HG02588 (cell line): ENCODE data around the gene FOXN3.

ENCODE experiments used
- ATAC-seq: cut with Tn5 transposase; IDR thresholded peaks from one replicate; pipeline ENCODE4 v1.9.1; 2021; ENCODE audit warnings: mild to moderate bottlenecking, moderate library complexity; ENCODE audit not compliant: unreplicated experiment

Gene FOXN3

DNA sequence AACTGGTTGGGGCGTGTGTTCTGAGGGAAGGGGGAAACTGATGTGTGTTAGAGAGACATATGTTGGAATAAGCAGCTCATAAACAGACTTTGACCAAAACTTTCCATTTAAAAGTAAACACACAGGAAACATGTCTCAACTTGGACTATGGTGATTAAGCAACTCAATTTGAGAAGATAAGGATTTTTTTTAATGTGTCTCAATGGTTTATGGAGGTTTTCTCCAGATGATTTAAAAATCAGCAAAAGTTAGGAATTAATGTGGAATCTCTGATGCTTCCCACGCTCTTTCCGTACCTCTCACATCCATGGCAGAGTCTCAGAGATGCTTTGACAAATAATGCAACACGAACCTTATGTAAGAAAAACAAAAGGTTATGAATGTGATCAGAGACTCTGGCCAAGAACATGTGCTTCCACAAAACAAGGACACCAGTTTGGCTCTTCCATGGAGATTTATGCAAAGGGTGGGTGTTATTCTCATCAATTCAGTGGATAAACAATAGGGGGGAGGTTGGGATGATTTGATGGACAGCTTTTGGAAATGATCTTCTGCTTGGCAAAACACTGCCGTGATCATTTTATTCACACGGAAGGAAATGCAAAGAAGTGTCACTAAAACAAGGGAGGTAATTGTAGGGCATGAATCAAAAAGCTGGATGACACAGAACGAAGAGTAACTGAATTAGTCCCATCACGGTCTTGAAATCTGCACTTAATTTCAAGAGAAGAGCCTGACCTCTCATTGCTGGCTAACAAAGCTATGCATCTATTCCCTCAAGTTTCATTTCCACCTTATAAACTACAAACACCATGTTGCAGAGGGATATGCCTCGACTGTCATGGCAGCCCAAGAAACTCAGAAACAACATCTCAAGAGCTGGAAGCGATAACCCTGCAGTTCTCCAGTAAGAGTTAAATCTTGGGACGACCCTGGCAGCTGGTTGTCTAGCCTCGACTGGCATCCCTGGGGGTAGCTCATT, 76.5 kb downstream of the FOXN3 start:
- ATAC-seq = no peak

DNA sequence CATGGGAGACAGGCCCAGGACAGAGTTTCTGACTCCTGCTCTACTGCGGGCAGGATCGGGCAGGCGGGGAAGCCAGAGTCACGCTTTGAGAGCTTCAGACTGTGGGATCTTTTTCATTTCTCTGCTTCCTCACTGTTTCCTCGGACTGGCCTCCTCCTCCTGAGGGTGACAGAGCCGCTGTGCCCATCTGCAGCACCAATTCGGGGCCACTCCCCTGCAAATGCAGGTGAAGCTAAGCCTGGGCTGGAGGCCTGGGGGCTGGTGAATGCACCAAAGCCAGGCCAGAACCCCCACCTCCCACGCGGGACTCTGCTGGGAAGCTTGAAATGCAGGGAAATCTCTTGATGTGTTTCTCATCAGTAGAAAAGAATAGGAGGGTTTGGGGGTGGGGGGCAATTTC, 77.5 kb downstream of the FOXN3 start:
- ATAC-seq = no peak

DNA sequence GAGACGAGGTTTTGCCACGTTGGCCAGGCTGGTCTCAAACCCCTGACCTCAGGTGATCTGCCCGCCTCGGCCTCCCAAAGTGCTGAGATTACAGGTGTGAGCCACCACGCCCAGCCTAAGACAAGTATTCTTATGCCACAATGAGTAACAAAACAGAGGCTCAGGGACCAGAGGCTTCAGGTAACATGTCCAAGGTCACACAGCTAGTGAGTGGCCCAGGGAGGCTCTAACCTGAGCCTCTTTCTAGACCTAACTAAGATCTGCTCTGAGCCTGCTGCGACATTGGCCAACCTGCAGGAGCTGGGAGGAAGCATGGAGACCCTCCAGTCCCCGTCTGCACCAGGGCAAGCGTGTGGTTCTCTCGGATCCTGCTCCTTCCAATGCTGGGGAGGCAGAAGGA, 77.9 kb downstream of the FOXN3 start:
- ATAC-seq = no peak

DNA sequence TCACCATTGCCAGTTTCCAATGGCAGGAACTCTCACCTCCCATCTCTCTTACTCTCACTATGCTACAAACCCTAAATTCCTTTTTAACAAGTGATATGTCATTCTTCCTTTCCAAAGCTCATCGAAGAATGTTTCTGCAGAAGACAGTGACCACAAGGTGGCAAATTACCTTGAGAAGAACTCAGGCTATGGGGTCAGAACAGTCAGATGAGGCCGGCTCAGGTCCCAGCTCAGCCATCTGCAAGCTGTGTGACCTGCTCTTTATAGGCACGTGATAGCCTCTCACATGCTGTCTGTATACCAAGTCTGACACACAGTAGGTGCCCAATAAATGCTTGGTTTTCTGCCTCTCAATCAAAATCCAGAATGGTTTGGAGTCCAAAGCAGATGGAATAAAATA, 80.7 kb downstream of the FOXN3 start:
- ATAC-seq = no peak

DNA sequence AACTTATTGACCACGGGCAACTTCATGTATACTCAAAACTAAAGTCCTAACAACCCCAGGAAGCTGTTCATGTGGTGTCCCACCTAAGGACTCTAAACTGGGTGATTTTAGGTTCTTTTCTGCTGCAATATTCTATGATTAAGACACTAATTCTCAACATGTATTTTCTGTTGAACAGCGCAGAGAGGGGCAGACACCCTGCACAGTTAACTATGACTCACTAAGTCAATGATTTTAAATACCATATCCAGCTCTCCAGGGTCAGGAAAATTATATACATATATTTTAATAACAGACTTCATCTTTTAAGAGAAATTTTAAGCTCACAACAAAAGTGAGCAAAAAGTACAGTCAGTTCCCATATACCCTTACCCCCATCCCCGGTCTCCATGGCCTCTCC, 85.0 kb downstream of the FOXN3 start:
- no peak for ATAC-seq

DNA sequence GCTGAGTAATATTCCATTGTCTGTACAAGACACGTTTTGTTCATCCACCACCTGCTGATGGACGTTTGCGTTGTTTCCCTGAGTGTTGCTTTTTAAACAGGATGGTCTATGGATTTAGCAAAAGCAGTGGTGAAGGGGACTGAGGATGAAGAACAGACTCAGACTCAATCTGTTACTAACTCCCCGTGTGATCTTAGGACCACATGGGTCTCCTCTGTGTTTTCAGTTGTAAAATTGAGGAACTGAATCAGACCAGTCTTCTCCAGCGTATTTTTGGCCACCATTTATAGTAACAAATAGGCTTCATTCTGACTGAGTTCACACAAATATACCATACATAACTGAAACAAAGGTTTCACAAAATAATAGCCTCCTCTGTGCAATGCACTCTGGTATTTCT, 85.6 kb downstream of the FOXN3 start:
- peak; percentile 83 for ATAC-seq

DNA sequence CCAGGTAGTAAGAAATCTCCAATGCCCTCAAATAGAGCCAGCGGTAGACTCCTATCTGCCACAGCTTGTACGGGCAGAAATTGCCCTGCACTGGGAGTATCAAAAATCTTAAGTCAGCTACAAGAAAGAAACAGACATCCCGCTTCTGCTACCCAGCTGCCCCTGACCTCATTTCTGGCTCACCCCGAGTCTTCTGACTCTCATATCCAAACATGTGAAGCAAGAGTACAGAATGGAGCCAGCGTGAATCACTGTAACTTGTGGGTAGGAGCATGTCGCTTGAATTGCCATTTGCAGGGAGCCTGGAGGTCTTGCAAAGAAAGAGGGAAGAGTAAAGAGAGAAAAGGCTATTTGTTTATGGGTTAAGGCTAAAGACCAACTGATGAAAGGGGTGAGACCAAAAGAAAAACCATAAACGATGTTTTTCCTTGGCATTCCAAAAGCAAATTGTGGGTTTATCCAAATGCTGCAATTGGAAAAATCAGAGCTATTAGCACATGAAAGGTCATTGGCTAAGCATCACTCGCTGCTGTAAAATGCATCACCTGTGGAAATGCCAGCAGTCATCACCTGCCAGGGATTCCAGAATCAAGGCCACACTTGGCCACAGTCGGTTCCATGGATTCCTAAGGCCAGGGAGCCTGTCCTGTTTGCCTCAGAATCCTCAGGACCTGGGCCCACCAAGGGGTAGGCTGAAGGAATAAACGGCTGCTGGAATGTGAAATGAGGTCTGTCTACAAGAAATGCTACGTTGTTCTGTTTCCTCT, 86.6 kb downstream of the FOXN3 start:
- no peak for ATAC-seq

DNA sequence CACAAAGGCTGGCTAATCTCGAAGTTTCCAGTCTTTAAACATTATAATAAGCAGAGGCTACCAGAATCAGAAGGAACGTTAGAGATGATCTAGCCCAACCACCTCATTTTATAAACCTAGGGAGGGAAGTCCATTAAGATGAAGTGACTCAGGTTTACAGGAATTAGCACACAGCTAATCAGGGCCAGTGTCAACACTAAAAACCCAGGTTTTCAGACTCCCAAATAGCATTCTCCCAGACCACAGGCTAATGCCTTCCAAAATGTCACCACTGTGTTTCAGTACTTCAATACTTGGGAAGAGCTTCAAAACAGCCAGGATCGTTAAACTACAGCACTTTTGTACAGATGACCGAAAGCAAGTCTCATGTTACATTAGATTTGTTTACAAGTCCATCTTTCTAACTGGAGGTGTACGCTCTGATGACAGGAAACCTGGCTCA, 89.2 kb downstream of the FOXN3 start:
- no peak for ATAC-seq

DNA sequence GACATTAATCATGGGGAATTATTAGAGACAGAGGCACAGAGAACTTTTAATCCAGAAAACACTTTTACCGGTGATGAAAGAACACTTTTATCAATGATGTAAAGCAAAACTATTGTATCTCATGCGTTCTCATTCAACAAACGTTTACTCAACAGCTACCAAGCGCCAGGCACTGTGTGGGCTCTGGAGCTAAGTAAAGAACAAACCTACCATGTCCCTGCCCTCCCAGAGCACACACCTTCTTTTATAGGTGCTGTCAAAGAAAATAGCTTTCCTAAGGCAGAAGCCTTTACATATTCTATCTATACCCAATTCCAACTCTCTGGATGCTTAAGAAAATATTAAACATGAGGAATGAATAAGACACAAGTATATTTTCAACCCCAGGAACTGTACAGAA, 91.1 kb downstream of the FOXN3 start:
- no peak for ATAC-seq

DNA sequence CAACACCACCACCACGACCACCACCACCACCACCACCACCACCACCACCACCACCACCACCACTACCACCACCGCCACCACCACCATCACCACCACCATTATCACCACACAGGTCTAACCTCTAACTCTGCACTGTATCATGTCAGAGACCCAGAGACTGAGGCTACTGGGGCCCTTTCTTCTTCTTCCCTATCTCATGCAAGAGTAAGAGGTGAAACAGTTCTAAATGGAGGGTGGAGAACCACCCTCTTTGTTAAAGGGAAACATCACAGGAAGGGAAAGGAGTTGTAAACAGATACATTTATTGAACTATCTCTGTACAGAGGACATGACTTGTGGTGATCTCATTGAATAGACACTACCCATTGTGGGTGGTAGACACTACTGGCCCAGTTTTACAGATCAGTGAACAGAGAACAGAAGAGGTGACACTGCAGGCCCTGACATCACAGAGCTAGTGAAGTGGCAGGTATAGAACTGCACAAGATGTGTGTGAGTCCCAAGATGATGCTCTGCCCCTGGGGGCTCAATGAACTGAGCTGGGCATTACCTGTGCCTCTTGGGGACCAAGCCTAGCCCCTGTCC, 91.6 kb downstream of the FOXN3 start:
- ATAC-seq = no peak

DNA sequence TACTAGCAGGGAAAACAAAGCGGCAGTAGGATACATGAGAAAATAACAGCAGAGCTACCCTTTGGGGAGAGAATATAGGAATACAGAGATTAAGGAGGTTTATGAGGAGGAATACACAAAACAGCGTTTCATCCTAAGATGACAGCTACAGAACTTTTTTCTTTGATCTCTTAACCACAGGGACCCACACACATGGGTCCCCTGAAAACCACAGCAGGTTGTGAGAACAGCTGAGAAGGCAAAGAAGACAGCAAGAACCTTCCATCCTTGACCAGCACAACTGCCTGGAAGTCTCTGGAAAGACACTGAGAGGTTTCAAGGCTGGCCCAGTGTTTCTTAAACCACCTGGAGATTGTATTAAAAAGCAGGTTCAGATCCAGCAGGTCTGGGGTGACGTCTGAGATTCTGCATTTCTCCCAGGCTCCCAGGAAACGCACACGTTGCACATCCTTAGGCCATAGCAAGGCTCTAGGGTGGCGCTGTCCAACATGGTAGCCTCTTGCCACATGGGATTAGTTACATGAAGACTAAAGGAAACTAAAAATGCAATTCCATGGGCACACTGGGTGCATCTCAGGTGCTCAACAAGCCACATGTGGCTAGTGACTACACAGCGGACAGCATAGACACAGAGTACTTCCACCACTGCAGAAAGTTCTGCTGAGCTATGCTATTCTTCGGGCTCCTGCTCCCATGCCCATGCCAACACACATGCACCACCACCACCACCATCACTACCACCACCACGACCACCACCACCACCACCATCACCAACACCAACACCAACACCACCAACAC, 92.3 kb downstream of the FOXN3 start:
- ATAC-seq = peak; percentile 44

DNA sequence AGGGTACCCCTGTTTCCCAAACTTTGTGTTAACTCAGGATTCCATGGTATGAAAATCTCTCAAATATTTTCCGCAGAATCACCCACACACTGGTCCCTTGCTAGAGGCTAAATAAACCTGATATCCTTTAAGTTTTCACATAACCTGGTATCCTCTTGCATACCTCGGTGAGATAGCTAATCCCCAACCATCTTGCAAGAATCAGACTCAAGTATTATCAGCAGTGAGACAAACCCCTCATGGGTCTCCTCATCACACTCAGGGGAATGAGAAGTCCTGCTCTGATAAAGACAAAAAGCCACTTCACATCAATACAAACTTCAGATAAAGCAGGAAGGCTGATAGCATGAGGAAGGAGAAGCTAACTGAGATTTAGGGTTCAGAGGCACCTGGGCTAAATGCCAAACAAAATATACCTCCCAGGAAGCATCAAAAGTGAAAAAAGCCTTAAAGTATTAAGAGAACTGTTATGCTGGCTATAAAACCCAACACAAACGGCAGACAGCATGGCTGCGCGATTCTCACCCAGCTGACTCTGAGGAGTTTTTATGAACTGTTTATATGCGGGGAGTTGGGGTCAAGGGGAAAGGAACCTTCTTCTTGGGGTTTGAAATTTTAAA, 96.5 kb downstream of the FOXN3 start:
- ATAC-seq = no peak

DNA sequence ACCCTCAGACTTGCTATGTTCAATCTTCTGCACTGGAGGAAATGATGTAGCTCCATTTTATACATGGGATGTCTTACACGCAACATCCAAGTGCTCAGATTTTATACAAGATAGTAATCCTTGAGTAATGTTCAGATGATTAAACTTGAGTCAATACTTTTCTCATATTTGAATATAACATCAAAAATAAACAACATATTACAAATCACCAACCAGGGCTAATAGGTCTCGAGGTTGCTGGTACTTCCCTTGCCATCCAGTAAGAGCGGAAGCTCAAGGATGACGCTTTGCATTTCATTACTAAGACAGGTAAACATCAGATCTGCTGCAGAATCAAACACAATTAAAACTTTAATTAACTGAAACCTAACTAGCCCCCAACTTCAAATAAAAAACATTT, 97.3 kb downstream of the FOXN3 start:
- no peak for ATAC-seq

DNA sequence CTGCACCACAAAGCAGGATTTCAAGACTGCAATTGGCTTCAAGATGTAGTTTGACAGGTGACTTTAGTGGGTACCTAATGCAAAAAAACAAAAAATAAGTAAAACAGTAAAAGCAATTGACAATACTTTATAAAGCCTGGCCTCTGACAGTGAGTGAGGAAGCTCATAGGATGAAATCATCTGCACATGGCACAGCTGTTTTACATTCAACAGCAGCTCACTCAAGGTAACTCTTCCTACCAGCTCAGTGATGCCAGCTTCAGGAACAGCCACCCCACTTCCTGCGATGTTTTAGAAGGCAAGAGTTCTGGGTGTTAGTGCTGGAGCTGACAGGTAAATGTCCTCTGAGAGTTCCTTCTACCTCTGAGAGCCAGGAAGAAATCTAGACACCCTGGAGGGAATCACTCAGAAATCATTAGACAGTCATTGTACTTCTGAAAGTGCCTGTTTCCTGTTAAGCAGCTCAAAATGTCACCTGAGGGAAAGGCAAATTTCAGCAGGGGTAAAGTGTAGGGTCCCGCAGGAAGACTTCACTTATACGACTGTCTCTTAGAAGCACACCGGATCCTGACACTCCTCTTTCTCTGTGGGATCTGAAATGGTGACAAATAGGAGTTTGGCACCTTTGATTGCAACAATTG, 99.9 kb downstream of the FOXN3 start:
- ATAC-seq = peak; percentile 68

DNA sequence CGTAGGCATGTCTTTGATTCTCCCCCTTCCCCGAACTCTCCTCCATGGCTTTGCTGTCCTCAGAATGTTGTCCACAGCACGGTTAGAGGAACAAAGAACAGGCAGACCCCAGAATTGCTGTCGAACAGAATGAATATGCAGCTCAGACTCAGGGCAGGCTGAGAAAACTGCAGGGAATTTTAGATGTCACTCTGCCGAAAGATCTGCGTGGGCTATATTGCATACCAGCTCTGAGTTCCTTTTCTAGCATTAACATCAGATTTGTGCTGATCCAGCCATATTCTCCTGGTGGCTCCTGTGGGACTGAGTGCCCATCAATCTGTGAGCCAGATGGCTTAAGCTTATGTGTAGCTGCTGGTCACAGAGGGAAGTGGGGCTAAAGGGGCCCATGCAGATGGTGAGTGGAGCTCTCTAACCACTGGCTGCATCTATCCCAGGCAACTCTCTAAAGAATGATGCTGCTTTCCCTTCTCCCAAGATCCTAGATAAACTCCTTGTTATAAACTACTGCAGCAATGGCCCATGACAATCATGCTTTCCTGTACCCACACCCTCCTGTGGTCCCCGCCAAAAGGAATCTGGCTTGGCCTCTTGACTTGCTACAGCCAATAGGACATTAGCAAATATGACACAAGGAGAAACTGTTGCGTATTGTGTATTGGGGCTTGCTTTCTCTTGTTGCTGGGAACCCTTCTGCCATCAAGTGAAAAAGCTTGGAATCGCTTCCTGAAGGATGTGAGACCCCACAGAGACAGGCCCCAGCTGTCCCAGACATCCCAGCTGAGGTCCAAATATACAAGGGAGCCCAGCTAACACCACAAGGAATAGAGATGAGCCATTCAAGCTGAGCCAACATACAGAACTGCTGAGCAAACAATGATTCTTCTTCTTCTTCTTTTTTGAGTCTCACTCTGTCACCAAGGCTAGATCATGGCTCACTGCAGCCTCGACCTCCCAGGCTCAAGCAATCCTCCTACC, 101.3 kb downstream of the FOXN3 start:
- ATAC-seq = no peak

DNA sequence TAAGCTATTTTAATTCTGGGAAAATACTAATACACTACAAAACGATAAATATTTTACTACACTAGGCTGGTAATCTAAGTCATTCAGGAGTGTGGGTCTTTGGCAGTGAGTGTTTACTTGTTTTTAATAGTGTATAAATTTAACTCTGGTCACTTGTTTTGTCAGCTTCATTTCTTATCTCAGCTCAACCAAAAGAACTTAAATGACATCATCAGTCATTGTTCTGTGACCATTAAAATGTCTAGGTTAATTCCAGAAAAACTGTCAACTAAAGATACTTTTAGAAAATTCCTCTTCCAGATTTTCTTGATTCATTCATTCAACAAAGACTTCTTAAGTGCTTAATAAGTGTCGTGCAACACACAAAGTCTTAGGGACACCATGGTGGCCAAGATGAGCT, 102.8 kb downstream of the FOXN3 start:
- no peak for ATAC-seq

DNA sequence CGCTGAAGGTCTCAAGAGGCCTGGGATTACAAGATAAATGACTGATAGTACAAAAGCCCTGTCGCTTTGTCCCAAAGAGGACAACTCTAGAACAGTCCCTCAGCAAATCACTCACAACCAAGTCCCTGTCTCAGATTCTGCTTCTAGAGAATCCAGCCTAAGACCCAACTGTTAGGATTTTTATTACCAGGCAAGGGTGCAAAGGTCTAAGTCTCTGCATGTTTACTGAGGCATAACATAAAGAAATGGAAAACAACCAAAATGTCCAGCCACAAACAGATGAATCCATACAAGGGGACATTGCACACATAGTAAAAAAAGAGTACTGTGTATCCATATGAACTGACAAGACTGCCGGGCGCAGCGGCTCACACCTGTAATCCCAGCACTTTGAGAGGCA, 104.1 kb downstream of the FOXN3 start:
- no peak for ATAC-seq

DNA sequence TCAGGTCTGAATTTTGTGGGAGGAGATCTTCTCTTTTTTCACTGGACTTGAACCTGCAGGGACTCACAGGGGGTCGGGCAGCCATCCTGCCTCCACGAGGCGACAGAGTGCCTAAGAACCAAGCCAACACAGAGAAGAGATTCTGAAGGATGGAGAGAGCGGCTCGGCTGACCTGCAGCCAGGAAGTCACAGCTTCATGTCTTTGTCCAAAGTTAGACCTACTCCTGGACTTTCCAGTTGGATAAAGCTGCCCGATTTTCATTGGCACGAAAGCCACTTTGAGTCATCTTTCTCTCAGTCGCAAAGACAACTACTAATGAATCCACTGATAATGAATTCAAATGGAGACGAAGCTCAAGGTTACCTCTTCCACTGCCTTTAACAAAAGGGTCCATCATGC, 106.8 kb downstream of the FOXN3 start:
- no peak for ATAC-seq
